ENCODE data around the gene EFHD2.
"Not testable (repeated sequence)": the region's sequence is repeated elsewhere in the genome, so short reads cannot be mapped to it uniquely, and the experiment has no call there.

Gene EFHD2

GRCh38 chr1:15412175-15412800 is 2.6 kb downstream of the EFHD2 start:
- no peak for DNase-seq (ENCODE audit: low spot score)

GRCh38 chr1:15412843-15413242 is 3.2 kb downstream of the EFHD2 start:
- DNase-seq (ENCODE audit: low spot score) = no peak

- no peak for DNase-seq (ENCODE audit: low spot score)
These were observed 4.1 kb downstream of the EFHD2 start for GRCh38 chr1:15413563-15414444.

DNA sequence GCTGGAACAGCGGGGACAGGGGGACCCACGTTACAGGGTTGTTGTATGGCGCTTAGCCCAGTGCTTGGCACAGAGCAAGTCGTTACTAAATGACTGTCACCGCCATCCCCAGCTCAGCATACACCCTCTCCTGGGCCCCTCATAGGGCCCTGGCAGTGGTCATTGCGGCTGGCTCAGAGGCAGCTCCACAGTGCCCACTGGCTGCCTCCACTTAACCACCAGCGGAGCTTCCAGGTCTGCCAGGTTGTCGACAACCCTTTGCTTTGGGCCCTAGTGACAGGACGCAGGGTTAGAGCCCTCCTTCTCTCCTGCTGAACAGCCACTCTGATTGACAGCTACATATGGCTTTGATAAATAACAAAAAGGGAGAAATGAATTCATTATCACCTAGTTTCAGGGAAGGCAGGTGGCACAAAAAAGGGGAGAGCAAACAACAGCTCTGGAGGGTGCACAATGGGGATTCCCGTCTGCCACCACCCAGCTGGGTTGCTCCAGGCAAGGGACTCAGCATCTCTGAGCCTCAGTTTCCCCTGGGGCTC is 4.8 kb downstream of the EFHD2 start:
- DNase-seq (ENCODE audit: low spot score) = no peak

- DNase-seq (ENCODE audit: low spot score) = no peak
These were observed 7.6 kb downstream of the EFHD2 start for GRCh38 chr1:15417059-15417934.

GRCh38 chr1:15418806-15419515 is 9.3 kb downstream of the EFHD2 start:
- no peak for DNase-seq (ENCODE audit: low spot score)

DNA sequence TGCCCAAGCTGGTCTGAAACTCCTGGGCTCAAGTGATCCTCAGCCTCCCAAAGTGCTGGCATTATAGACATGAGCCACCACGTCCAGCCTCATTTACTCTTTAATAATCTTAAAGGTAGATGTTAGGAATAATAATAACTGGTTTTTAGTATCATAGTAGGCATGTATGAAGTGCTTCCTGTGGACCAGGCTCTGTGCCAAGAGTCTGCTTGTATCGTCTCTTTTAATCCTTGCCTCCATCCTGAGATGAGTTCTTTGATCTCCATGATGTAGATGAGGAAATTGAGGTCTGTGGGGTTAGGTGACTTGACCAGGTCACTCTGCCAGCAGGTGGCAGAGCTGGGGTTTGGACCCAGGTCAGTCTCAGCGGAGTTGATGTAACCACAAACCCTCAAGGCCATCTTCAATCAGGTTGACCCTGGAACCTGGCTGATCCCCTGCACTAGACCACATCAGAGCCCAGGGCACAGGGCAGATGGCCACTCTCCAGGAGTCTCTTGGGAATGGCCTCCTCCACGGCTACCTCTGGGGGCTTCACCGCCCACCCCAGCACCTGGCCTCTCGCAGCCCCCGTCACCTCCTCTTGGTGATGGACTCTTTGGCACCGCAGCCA is 11.3 kb downstream of the EFHD2 start:
- DNase-seq (ENCODE audit: low spot score) = no peak

GRCh38 chr1:15422871-15423270 is 13.2 kb downstream of the EFHD2 start:
- no peak for DNase-seq (ENCODE audit: low spot score)

DNA sequence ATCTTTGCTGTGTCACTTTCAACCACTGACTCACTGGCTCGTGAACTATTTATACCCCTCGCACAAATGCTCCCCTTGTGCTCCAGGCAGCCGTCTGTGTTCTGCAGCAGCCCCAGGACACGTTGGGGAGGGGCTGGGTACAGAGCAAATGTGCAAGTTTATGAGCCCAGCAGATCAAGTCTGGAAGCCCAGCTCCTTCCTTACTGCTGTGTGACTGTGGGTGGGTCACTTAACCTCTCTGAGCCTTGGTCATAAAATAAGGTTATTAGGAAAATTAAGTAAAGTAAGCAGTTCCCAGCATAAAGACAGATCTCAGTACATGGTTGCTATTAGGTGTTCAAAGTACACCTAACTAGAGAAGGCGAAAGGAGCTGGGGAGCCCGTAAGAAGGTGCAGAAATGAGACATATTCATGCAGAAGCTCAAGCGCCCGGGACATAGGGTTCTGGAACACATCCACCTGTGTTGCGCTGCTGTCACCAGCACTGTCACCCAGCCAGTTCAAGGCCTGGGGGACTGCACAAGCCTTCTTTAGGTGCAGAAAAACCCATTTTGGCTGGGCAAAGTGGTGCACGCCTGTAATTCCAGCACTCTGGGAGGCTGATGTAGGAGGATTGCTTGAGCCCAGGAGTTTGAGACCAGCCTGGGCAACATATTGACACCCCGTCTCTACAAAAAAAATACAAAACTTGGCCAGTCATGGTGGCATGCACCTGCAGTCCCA is 13.8 kb downstream of the EFHD2 start:
- no peak for DNase-seq (ENCODE audit: low spot score)

DNA sequence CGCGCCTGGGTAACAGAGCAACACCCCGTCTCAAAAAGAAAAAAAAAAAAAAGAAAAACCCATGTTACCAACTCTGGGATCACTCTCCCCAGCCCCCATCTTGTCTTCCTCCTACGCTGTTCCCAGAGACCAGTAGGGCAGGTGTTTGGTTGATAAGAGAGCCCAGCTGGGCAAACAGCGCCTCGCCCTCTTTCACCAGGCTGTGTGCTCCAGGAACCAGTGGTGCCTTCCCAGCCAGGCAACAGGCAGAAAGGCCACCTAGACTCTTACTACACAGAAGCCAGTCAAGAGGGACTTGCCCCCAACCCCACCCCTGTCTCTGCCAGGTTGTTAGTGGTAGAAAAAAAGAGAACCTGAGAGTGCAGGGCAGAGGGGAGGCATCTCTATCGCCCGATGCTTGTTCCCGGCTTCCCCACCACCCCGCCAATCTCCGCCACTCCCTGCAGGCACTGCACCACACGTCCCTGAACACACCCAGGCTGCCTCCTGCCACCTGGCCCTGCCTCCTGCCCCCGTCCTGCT is 14.5 kb downstream of the EFHD2 start:
- DNase-seq (ENCODE audit: low spot score) = no peak

DNA sequence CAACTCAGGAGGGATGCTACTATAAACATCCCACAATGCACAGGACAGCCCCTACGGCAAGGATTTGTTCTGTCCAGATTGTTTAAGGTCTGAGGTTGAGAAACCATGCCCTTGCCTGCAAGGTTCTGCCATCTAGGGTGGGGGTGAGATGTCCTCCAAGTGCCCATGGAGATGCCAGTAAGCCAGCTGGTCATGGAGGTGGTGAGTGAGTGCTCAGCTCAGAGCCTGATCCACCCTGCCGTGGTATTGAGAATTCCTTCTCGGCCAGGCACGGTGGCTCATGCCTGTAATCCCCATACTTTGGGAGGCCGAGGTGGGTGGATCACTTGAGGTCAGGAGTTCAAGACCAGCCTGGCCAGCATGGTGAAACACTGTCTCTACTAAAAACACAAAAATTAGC is 15.3 kb downstream of the EFHD2 start:
- DNase-seq (ENCODE audit: low spot score) = no peak

- DNase-seq (ENCODE audit: low spot score) = no peak
These were observed 15.8 kb downstream of the EFHD2 start for GRCh38 chr1:15425521-15425920.

- no peak for DNase-seq (ENCODE audit: low spot score)
These were observed 16.3 kb downstream of the EFHD2 start for GRCh38 chr1:15425958-15426357.

DNA sequence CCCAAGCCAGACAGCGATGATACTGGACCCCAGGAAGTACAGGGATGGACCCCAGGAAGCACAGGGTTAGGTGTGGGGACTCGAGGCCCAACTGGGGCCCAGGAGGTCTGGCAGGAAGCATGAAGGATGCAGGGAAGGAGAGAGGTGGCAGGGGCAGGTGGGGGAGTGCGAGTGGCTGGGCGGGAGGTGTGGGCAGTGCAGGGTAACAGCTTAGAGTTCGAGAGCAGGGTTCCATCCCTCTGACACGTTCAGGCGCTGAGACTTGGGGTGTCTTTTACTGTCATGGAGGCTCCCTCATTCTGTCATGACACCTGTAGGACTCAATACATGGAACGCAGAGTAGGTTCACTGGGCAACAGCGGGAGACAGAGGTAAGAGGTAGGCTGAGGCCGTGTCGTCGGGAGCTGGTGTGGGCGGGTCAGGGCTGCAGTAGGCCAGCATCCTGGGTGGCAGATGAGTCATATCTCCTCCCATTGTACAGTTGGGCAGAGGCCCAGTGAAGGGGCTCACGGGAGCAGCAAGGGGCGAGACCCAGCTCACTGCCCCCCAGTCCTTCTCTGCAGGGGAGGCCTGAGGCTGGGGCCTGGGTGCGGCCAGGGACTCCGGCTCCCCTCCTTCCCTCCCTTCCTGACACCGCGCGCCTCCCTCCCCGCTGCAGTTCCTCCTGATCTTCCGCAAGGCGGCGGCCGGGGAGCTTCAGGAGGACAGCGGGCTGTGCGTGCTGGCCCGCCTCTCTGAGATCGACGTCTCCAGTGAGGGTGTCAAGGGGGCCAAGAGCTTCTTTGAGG is 17.0 kb downstream of the EFHD2 start:
- DNase-seq (ENCODE audit: low spot score) = no peak

- DNase-seq (ENCODE audit: low spot score) = no peak
These were observed 17.6 kb downstream of the EFHD2 start for GRCh38 chr1:15427280-15427666.

DNA sequence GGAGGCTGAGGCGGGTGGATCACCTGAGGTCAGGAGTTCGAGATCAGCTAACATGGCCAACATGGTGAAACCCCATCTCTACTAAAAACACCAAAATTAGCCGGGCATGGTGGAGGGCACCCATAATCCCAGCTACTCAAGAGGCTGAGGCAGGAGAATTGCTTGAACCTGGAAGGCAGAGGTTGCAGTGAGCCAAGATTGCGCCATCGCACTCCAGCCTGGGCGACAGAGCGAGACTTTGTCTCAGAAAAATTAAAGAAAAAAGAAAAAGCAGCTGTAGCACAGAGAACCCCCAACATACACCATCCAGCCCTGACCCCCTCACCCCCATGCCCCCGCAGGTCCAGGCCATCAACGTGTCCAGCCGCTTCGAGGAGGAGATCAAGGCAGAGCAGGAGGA is 18.6 kb downstream of the EFHD2 start:
- not testable (repeated sequence) for DNase-seq (ENCODE audit: low spot score)

- no peak for DNase-seq (ENCODE audit: low spot score)
These were observed 19.2 kb downstream of the EFHD2 start for GRCh38 chr1:15428815-15429435.

DNA sequence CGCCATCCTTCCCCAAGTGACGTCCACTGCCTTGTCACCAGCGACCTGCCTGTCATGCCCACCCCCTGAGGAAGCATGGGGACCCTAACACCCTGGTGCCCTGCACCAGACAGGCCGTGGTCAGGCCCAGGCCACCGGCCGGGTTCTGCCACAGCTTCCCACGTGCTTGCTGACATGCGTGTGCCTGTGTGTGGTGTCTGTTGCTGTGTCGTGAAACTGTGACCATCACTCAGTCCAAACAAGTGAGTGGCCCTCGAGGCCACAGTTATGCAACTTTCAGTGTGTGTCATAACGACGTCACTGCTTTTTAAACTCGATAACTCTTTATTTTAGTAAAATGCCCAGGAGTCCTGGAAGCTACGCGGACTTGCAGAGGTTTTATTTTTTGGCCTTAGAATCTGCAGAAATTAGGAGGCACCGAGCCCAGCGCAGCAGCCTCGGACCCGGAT is 20.0 kb downstream of the EFHD2 start:
- DNase-seq (ENCODE audit: low spot score) = no peak

All from left forelimb (tissue), 1 donor.